ENCODE data around the gene DNAJC22.
A peak's percentile ranks its signal among the peaks of the same experiment; 100 is the strongest.

The DNAJC22 gene

DNA sequence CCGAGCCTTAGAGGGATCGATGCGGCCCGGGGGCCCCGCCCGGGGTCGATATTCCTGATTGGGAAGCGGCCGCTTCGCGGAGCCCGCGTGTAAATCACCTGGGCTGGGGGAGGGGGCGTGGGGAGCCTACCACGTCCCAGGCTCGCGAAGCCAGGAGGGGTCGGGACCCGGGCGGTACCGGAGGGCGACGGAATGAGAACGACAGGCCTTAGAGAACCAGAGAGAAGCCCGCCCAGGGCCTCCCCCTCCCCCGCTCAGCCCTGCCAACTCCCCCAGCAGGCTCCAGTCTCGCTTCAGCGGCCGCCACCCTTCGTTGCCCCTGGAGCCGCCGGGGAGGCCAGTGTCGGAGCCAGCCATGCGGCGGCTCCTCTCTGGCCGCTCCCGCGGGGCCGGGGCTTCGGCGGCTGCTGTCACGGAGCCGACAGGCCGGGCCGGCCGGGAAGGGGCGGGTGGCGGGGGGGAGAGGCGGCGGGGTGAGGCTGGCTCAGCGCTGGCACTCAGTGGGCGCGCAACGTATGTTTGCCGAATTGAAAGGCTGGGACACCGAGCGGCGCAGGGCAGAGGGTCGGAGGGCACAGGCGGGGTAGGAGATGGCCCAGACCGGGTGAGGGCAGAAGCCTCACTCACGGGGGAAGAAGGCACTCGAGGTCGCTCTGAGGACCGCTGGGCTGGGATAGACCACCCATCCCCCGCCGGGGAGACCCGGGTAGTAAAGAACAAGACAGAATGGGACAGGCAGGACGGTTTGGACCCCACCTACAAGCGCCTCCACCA is 1.4 kb upstream of the DNAJC22 start:
- DNase-seq (ENCODE audit: low read depth in 2 of 2) = no peak

DNA sequence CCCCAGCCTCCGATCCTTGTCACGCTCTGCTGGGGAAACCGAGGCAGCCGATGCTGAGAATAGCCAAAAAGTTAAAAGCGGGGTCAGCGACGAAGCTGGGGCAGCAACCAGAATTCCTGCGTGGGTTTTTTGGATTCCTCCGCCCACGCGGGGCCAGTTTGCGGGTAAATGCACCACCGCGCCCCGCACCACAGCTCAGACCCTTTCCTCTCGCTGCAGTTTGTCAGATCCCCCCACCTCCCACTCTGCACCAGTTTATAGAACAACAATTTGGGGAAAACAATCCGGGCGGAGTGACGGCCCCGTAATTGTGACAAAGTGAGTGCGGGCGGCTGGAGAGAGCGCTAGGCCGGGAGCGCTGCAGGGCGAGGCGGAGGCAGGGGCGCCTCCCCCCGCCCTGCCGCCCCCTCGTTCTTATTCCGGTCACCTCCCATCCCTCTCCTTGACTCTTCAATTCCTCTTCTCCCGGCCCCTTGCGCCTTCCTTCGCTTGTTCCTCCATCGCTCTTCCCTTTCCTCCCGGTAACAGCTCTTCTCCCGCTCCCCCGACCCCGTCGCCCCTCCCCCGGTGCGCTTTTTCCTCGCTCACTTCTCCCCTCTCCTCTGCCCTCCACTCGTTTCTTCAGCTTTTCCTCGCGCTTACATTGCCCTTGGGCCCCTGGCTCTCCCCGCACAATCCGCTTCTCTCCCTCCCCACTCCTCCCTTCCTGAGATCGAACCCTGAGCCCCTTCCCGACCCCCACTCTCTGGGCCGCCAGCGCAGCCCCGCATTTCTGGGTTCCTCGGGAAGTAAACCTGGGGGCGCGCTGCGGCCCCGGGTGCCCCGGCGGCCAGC is 646 bp upstream of the DNAJC22 start:
- DNase-seq (ENCODE audit: low read depth in 2 of 2) = no peak

DNA sequence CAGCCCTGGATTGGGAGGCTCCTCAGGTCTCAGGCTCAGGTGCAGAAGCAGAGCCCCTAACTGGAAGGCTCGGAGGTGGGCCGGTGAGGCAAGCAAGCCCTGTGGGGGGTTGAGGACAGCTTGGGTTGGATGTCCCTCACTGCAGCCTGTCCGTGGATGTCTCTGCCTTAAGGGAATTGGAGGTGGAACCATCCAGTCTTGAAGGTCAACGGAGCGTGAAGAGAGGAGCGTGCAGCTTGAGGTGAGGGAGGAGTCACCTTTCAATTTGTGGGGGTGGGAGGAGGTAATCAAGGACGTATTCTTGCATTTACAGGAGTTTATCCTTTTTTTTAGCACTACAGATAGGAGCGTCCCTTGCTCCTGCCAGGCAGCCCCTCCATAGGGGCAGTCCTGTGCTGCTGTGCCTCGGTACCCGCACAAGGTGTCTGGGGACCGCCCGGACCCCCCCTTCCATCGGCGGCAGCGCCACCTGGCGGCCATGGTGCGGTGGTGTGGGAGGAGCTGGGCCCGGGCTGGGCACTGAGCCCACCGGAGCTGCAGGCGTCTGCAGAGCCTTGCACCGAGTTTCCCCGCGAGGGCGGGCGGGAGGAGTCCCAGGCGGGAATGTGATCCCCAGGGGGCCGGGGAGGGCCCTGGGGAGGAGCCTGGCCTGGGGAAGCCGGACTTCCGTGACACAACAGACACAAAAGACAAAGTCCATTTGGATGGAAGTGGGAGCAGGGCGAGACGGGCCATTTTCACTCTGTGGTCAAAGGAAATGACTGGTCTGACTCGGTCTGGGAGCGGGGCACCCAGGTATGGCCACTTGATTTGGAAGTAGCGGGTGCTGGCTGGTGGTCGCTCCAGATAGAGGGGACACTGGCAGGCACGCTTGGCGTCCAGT is 864 bp downstream of the DNAJC22 start:
- peak; percentile 68 for DNase-seq (ENCODE audit: low read depth in 2 of 2)

DNA sequence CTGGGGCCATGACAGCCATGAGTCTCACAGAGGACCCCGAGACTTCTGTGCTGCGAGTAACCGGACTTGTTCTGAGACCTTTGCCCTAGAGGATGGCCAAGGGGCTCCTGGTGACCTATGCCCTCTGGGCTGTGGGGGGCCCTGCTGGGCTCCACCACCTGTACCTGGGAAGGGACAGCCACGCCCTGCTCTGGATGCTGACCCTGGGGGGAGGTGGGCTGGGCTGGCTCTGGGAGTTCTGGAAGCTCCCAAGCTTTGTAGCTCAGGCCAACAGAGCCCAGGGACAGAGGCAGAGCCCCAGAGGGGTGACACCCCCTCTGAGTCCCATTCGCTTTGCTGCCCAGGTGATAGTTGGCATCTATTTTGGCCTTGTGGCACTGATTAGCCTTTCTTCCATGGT is 2.1 kb downstream of the DNAJC22 start:
- DNase-seq (ENCODE audit: low read depth in 2 of 2) = no peak

DNA sequence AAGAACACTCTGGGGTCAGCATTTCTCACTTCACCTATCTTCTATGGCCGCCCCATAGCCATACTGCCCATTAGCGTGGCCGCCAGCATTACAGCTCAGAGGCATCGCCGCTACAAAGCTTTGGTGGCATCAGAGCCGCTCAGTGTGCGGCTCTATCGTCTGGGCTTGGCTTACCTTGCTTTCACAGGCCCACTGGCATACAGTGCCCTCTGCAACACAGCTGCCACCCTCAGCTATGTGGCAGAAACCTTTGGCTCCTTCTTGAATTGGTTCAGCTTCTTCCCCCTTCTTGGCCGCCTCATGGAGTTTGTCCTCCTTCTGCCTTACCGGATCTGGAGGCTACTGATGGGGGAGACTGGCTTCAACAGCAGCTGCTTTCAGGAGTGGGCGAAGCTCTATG is 2.6 kb downstream of the DNAJC22 start:
- DNase-seq (ENCODE audit: low read depth in 2 of 2) = no peak

DNA sequence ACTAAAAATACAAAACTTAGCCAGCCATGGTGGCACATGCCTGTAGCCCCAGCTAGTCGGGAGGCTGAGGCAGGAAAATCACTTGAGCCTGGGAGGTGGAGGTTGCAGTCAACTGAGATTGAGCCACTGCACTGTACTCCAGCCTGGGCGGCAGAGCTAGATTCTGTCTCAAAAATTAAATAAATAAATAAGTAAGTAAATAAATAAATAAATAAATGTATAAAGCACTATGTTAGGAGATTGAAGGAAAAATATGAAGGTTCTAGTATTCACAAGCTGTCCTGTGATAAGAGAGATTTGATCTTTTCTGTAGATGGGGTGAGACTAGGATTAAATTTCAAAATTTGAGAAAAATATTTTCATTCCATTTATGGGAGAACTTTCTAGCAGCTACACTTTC is 5.7 kb downstream of the DNAJC22 start:
- DNase-seq (ENCODE audit: low read depth in 2 of 2) = no peak

DNA sequence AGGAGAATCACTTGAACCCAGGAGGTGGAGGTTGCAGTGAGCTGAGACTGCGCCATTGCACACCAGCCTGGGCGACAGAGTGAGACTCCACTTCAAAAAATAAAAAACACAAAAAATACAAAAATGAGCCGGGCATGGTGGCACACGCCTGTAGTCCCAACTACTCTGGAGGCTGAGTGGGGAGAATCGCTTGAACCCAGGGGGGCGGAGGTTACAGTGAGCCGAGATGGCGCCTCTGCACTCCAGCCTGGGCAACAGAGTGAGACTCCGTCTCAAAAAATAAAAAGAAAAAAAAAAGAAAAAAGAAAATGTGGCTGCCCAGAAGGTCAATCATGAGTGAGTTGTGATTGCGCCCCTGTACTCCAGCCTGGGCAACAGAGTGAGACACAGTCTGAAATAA is 9.2 kb downstream of the DNAJC22 start:
- DNase-seq (ENCODE audit: low read depth in 2 of 2) = no peak

DNA sequence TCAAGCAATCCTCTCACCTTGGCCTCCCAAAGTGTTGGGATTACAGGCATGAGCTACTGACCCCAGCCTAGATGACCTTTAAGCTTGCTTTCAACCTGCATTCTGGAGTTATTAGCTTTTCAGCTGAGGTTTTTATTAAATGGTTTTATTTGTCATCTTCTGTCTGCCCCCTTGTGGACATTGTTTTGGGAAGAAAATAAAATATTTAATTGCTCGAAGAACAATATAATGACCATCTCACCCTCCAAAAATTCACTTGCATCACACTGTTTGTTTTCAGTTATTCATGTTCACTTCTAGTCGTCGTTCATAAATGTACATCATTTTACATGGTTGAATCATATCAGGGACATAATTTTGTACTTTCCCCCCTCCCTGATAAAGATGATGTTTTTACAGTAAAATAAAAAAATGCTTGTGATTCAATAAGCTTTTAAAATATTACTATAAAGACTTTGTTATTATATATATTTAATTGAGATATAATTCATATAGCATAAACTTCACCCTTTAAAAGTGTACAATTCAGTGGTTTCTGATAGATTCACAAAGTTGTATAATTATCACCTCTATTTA is 10.5 kb downstream of the DNAJC22 start:
- no peak for DNase-seq (ENCODE audit: low read depth in 2 of 2)

DNA sequence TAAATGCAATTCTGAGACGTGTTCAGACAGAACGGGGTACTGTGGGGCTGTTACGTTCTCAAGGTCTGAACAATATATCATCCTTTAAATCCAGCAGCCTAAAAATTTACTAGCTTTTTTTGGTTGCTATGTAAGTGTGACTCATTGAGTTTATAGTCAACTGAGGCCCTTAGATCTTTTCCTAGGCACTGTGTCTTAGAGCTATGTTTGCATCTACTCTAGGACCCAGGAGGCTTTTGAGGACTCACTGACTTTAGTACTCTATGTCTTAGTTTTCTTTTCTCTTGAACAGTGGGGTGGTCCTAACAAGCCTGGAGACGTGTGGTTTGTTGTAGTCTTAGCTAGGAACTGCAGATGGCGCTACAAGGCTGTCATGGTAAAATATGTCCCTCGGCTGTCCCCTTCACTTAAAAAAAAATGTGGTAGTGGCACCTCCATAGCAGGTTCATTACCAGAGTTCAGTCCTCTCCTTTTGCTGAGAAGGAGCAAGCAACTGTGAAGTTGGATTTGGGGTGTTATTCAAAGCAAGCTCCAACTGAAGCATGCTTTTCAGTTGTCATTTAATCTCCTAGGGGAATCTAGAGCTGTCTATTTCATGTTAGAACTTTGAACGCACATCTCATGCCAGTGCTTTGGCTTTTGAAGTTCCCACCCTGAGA is 11.9 kb downstream of the DNAJC22 start:
- no peak for DNase-seq (ENCODE audit: low read depth in 2 of 2)

DNA sequence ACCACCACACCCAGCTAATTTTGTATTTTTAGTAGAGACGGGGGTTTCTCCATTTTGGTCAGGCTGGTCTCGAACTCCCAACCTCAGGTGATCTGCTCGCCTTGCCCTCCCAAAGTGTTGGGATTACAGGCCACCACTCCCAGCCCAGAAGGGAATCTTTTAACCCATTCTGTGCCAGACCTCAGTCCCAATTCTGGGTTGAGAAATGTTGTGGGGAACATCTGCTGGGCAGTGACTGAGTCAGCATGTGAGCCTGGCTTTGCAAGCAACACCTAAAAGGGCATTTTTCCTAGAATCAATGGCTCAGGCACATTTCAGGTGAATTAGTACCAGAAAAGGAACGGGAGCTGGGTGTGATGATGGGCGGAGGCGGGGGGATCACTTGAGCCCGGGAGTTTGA is 13.0 kb downstream of the DNAJC22 start:
- no peak for DNase-seq (ENCODE audit: low read depth in 2 of 2)

DNA sequence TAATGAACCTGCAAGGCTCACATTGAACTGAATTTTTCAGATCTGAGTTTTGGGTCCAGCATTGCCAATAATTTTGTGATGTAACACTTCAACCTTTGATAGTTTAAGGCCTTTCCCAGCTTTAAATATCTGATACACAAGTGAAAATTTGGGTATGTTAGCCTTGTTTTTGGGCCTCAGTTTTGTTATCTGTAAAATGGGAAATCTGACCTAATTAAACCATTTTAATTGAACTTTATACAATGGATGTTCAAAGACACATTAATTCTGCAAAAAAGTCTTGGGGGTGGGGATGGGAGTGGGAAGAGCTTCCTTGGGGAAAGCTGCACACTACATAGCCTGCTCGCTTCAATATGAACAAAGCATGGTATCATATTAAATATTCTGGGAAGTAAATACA is 15.4 kb downstream of the DNAJC22 start:
- DNase-seq (ENCODE audit: low read depth in 2 of 2) = no peak

DNA sequence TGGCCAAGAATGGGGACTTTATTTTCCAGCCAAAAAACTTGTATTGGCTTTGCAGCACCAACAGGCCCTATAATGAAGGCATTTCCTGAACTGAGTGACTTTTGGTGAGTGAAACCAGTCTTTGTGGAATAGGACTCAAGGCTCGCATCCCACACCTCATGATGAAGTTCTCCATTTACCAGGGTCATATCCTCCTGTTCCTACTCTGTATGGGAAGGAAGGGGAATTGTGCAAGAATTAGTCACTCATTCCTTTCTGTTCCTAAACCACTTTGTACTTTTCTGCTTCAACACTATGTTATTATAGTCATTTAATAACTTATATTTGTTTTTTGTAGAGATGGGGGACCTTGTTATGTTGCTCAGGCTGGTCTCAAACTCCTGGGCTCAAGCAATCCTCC is 18.3 kb downstream of the DNAJC22 start:
- no peak for DNase-seq (ENCODE audit: low read depth in 2 of 2)

DNA sequence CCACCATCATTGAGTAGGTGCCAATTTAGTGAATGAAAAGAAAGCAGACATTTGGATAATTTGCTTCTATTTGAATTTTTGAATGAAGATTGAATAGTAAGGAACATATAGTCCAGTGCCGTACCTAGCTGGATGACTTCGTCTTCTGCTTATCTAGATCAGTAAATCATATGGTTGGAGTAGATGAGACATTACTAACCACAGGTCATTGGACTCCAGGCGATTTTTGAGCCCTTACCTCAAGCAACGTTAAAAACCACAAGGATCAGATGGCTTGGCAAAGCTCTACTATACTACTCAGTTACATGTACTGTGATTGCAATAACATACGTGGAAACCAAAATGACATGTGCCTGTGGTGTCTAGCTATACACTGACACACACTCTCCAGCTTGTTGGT is 18.9 kb downstream of the DNAJC22 start:
- DNase-seq (ENCODE audit: low read depth in 2 of 2) = no peak

DNA sequence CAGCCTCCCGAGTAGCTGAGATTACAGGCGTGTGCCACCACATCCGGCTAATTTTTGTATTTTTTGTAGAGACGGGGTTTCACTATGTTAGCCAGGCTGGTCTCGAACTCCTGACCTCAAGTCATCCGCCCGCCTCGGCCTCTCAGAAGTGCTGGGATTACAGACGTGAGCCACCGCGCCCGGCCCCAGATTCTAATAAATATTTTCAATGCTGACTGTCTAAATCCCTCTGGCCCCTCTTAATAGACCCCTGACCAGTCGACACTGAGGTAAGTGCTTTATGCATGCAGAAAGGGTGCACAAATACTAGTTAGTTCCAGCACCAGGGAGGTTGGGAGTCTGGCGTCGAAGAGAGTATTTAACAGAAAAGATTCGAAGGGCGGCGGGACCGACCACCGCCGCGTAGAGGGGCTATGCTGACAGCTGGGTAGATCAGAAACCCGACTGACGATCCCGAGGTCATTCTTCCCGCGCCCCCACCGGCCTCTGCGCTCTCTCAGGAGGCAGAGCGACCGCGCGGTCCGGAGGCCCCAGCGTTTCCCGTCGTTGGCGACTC is 19.5 kb downstream of the DNAJC22 start:
- no peak for DNase-seq (ENCODE audit: low read depth in 2 of 2)

DNA sequence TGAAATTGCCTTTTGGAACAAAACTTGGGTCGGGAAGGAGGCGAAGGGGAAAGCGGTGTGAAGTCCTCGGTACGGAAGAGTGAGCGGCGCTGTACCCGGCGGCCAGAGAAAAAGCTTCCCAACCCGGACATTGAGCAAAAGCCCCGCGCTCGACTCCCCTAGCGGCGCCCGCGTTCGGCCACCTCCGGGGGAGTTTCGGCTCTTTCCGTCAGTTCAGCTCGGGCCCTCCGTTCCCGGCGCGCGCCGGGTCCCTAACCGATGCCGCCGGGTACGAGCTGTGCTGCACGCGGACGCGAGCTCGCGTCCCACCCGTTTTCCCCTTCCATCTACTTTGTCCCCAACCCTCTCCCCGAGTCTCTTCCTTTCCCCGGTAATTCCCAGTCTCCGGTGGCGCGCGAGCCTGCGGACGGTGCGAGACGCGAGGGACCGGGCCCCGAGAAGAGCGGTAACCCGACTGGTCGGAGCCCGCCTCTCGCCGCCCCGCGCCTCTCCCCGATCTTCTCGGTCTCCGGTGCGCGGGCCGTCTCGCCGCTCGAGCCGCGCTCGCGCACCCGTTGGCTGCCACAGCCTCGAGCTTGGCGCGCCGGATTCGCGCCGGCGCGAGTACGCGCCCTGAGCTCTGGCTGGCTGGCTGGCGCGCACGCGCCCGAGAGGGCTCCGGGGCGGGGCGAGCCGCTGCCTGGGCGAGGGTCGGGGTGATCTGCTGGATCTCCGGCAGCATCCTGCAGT is 20.1 kb downstream of the DNAJC22 start:
- DNase-seq (ENCODE audit: low read depth in 2 of 2) = peak; percentile 64 to 67

DNA sequence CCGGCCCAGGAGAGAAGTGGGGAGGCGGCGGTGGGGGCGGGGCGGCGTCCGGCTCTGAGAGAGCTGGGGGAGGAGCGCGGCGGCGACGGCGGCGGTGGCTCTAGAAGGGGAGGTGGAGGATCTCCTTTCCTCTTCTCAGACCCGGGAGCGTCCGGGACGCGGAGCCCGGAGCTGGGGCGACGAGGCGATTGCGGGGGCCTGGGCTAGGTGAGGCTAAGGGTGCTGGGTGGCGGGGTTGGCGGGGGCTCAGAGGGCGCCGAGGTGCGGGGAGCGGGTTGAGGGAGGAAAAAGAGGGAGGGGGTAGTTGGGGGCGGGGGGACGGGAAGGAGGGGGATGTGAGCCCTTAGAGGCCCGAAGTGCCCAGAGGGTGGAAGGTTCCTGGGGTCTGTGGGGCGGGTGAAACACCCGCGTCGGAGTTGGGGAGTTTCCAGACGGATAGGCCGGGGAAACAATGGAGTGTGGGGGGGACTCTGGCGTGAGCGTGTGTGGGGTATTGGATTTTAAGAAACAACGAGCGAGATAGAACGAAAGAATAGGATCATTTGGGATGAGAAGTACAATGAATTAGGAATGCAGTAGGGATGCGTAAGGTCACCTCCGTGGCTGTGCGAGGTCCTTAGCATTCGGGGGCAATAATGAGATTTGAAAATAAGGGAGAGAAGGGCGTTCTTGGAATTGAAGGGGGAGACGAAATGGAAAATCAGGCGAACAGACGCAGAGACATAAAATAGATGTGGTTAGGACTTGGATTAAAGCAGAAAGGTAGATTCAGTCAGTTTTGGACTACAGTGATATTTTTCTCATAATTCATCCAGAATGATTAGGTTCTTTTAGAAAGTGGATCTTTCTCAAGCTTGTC is 20.9 kb downstream of the DNAJC22 start, which contains the start of gene SPATS2:
Gene SPATS2, plus strand, starts transcription at position 82 of the 859 bp plus-strand sequence. CDS start 93,551 bp downstream, outside the sequence.
- no peak for DNase-seq (ENCODE audit: low read depth in 2 of 2)

DNA sequence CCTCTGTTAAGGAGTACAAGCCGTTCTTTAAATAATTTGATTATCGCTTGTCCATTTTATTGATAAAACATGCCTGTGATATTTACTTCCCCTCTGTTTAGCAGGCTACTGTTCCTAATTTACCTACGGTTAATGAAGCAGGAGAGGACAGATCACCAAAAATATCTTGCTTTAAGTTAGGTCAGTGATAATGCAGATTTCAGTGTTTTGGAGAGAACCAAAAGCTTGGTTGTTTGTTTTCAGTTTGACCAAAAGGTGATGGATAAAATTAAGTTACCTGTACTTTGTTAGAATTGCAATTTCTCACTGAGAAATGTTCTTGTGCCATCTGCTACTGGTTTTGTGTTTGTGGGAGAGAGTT is 21.5 kb downstream of the DNAJC22 start:
- no peak for DNase-seq (ENCODE audit: low read depth in 2 of 2)

DNA sequence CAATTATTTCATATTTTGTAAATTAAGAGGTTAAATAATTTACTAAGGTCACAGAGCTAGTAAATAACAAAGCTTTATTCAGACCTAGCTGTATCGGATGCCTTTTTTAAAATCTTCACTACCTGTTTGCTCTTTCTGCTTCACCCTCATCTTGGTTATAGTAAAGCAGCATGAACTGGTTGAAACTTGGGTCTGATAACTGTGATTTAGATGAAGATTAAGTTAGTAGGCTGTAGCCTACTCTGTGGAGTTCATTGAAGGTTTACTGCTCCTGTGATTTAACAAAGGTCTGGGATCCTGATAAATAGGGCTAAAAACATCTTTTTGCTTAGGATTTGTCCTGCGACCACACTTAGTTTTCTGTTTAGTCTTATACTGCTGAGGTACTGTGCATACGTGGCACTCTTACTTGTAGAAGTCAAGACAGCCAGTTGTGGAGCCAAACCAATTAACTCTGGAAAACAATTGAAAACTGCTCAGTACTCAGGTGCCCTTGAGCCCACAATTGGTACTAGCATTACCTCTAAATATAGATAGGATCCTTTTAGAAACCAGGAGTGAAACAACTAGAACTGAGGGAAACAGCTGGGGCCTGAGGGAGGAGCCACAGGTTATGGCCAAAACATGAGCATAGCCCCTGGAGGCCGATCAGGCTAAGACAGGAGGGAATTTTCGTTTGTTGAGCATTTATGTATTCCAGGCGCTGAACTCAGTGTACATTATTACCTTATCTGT is 22.9 kb downstream of the DNAJC22 start:
- no peak for DNase-seq (ENCODE audit: low read depth in 2 of 2)

DNA sequence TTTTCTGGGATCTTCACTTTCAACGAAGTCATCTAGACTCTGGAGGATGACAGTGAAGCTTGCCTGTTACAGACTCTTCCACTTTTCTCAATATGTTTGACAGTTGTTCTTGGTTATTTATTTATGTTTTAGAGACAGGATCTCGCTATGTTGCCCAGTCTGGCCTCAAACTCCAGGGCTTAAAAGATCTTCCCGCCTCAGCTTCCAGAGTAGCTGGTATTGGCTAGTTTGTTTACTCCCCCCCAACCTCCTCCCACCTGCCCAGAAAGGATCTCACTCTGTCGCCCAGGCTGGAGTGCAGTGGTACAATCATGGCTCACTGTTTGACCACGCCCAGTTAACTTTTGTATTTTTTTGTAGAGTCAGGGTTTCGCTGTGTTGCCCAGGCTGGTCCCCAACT is 23.9 kb downstream of the DNAJC22 start:
- no peak for DNase-seq (ENCODE audit: low read depth in 2 of 2)

Data from stimulated activated CD8-positive, alpha-beta memory T cell treated with anti-CD3 and anti-CD28 coated beads, Interleukin-7, amount 100 ng/mL, for 1 hour (primary cell).